ENCODE data around the gene BAIAP3.

The BAIAP3 gene

GRCh38 chr16:1337486-1337885, 4.0 kb downstream of the BAIAP3 start:
- Histone ChIP-seq H3K4me2 (ENCODE audit: low read length) (no peak overlapping the region), H3F3A (ENCODE audit: control insufficient read depth, insufficient read depth) (no peaks in the 10 kb centered on the region), H3K9me2 (replicated peaks; ENCODE audit: control insufficient read depth, low read length) (no peaks in the 10 kb centered on the region), H3K79me2 (ENCODE audit: control insufficient read depth, low read length) (no peaks in the 10 kb centered on the region), H3K4me3 (ENCODE audit: low read length) (no peak overlapping the region), H3K27ac (ENCODE audit: low read depth, low read length) (no peak overlapping the region), H3K36me3 (ENCODE audit: control insufficient read depth, low read length) (no peaks in the 10 kb centered on the region), H3K27me3 (ENCODE audit: control insufficient read depth, low read length) (peaks cover 24% of the 10 kb centered on the region), H3K9me3 (ENCODE audit: control insufficient read depth, insufficient read depth, low read length) (peaks cover 6% of the 10 kb centered on the region; the same call in 1 of the 2 replicates), H4K20me1 (ENCODE audit: control insufficient read depth, insufficient read depth, low read depth, low read length) (peaks cover 3% of the 10 kb centered on the region; the same call in 1 of the 2 replicates), H3K4me1 (ENCODE audit: control insufficient read depth, low read length) (peaks cover 16% of the 10 kb centered on the region)
- TF ChIP-seq CTCF (IDR thresholded peaks at IDR 0.05; ENCODE audit: low read depth, low read length, poor library complexity, severe bottlenecking) = no peak
- TF ChIP-seq EZH2phosphoT487 (IDR thresholded peaks at IDR 0.05; ENCODE audit: borderline replicate concordance, low read length) = no peak

GRCh38 chr16:1338119-1338730, 4.8 kb downstream of the BAIAP3 start:
- no peaks in the 10 kb centered on the region for H3K9me2 ChIP-seq (replicated peaks; ENCODE audit: control insufficient read depth, low read length)
- H3K4me2 ChIP-seq (ENCODE audit: low read length) = no peak overlapping the region
- peaks cover 3% of the 10 kb centered on the region; the same call in 1 of the 2 replicates for H4K20me1 ChIP-seq (ENCODE audit: control insufficient read depth, insufficient read depth, low read depth, low read length)
- H3K4me3 ChIP-seq (ENCODE audit: low read length) = no peak overlapping the region
- H3F3A ChIP-seq (ENCODE audit: control insufficient read depth, insufficient read depth) = no peaks in the 10 kb centered on the region
- TF ChIP-seq EZH2phosphoT487 (IDR thresholded peaks at IDR 0.05; ENCODE audit: borderline replicate concordance, low read length) = no peak
- peak; percentile 58 for TF ChIP-seq CTCF (IDR thresholded peaks at IDR 0.05; ENCODE audit: low read depth, low read length, poor library complexity, severe bottlenecking)
- no peak overlapping the region for H3K27ac ChIP-seq (ENCODE audit: low read depth, low read length)
- H3K27me3 ChIP-seq (ENCODE audit: control insufficient read depth, low read length) = peaks cover 24% of the 10 kb centered on the region
- H3K4me1 ChIP-seq (ENCODE audit: control insufficient read depth, low read length) = peaks cover 22% of the 10 kb centered on the region
- H3K9me3 ChIP-seq (ENCODE audit: control insufficient read depth, insufficient read depth, low read length) = peaks cover 6% of the 10 kb centered on the region; the same call in 1 of the 2 replicates
- no peaks in the 10 kb centered on the region for H3K36me3 ChIP-seq (ENCODE audit: control insufficient read depth, low read length)
- no peaks in the 10 kb centered on the region for H3K79me2 ChIP-seq (ENCODE audit: control insufficient read depth, low read length)

GRCh38 chr16:1338855-1339675, 5.6 kb downstream of the BAIAP3 start:
- Histone ChIP-seq H4K20me1 (ENCODE audit: control insufficient read depth, insufficient read depth, low read depth, low read length) (peaks cover 7% of the 10 kb centered on the region; the same call in 1 of the 2 replicates), H3K27ac (ENCODE audit: low read depth, low read length) (no peak overlapping the region)

More at GRCh38 chr16:1338855-1339675, 5.6 kb downstream of the BAIAP3 start:
- Histone ChIP-seq H3K4me1 (ENCODE audit: control insufficient read depth, low read length) (peaks cover 28% of the 10 kb centered on the region), H3K9me3 (ENCODE audit: control insufficient read depth, insufficient read depth, low read length) (peaks cover 6% of the 10 kb centered on the region; the same call in 1 of the 2 replicates), H3K4me2 (ENCODE audit: low read length) (no peak overlapping the region), H3K4me3 (ENCODE audit: low read length) (no peak overlapping the region), H3K36me3 (ENCODE audit: control insufficient read depth, low read length) (no peaks in the 10 kb centered on the region), H3K79me2 (ENCODE audit: control insufficient read depth, low read length) (no peaks in the 10 kb centered on the region), H3F3A (ENCODE audit: control insufficient read depth, insufficient read depth) (no peaks in the 10 kb centered on the region), H3K9me2 (replicated peaks; ENCODE audit: control insufficient read depth, low read length) (no peaks in the 10 kb centered on the region), H3K27me3 (ENCODE audit: control insufficient read depth, low read length) (peaks cover 22% of the 10 kb centered on the region)
- TF ChIP-seq EZH2phosphoT487 (IDR thresholded peaks at IDR 0.05; ENCODE audit: borderline replicate concordance, low read length) (no peak), CTCF (IDR thresholded peaks at IDR 0.05; ENCODE audit: low read depth, low read length, poor library complexity, severe bottlenecking) (no peak)

Measured in DOHH2 (cell line).